ENCODE data around the gene CNKSR3.

CNKSR3 gene

DNA sequence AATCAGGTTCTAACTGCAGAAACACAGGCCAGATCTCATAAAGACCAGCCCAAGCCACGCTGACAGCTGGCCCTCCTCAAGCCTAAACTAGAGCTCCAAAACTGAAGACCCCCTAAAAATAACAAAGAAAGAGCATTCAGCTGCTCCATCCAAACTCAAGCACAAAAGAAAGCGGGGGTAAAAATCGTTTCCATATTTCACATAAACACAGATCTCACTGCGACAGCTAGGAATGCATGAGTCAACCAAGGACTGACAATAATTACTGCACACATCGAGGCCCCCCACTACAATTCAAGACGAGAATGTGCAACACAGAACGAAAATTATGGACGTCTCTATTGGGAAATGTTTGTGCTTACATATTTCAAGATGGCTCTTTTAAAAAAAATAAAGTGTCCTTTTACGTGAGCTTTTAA lies 31.1 kb downstream of the CNKSR3 start:
- no peak for DNase-seq (ENCODE audit: low read depth)

DNA sequence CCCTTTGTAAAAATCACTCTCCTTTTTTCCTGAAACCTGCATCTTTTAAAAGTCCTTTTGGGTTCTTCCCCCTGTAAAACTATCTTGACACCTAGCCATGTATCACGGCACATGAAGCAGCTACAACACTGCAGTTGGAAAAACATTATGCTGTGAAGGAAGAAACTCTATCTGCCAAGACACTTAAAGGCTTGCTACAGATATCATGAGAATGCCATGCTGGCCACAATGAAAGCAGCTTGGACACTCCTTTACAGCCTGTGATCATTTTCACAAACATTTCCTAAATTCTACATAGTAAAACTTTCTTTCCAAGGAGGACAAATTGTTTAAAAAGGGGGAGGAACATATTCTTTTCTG lies 31.8 kb downstream of the CNKSR3 start:
- no peak for DNase-seq (ENCODE audit: low read depth)

DNA sequence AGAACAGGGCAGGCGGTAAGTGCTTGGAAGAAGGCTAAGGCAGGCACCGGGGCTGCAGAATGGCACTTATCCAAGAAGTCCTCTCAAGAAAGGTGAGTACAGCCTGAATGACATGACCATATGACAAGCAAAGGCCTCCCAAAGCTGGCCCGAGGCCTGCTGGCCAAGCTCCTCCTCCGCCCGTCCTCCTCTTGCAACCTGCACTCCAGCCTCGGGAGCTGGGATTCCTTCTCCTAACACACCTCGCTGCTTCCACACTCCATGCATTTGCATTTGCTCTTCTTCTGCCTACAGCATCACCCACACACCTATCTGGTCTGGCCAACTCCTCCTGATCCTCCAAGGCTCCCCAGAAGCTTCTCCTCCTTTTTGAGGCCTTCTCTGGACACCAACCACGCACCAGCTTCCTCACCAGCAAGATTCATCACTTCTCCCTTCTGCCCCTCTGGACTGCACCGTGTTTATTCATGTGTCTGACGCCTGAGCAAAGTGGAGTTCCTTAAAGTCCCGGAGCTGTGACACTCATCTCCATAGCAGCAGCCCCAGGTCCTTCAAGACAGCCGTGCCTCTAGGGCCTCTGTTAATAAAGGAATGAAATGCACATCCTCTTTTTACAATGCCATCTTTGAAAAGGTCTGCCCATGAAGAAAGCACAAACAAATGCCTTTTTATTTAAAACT lies 32.3 kb downstream of the CNKSR3 start:
- DNase-seq (ENCODE audit: low read depth) = no peak

DNA sequence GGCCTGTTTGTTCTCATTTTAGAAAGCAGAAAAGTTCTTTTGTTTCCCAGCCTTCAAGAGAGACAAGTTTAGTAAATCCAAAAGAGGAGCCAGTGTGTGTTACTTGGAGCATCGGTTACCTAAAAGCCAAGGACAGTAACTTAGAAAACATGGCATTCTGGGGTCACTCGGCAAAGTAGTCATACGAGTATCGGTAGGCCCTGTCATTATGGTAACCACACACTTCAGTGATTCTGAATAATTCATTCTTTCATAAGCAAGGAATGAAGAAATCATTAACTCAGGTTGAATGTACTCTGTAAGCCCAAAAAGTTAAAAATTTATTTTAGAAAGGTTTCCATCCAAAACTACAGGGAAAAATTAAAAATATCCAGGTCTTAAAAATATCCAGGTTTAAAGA lies 34.0 kb downstream of the CNKSR3 start:
- DNase-seq (ENCODE audit: low read depth) = no peak

DNA sequence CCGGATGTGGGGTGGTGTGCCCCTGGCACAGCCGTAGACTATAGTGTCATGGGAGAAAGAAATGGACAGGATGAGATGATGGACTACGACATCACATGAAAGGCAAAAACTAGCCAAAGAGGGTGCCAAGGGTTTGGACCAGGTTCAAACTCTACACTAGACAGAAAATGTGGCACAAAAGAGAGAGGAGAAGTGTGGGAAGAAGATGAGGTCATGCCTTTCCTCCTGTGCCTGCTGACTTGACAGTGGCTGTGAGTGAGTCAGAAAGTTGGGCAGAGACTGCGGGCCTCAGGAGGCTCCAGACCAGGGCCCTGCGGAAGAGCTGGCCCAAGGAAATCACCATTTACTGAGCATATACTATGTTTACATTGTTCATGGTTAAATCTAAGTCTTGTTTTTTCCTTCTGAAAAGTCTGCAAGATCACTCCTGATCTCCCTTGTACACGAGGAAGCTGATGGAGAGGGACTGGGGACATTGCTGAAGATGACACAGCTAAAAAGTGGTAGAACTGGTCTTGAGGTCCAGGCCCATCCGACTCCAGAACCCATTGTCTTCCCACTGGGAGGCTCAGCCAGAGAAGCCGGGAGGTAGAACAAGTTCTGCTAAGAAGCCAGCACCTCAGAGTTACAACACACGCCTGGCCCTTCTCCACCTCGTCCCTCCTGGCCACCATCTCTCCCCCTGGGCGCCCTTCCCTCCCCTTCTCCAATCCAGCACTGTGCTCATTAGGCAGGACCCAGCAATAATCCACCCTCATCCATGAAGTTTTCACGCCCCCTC lies 35.6 kb downstream of the CNKSR3 start:
- no peak for DNase-seq (ENCODE audit: low read depth)

DNA sequence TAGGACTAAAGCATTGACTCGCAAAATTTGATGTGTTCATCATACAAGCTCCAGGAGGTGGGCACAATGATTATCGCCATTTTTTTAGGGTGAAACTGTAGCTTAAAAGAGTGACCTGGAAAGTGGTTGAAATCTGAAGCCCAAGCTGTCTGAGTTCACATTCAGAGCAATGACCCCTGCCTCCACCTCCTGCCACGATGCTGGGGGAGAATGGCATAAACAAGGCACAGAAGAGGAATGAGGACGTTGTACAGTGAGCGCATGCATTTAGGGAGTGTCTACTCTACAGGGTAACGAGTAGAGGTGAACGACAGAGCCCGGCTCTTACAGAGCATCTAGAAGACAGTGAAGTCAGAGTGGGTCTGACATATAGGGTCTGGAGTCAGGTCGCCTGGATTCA lies 37.2 kb downstream of the CNKSR3 start:
- no peak for DNase-seq (ENCODE audit: low read depth)

DNA sequence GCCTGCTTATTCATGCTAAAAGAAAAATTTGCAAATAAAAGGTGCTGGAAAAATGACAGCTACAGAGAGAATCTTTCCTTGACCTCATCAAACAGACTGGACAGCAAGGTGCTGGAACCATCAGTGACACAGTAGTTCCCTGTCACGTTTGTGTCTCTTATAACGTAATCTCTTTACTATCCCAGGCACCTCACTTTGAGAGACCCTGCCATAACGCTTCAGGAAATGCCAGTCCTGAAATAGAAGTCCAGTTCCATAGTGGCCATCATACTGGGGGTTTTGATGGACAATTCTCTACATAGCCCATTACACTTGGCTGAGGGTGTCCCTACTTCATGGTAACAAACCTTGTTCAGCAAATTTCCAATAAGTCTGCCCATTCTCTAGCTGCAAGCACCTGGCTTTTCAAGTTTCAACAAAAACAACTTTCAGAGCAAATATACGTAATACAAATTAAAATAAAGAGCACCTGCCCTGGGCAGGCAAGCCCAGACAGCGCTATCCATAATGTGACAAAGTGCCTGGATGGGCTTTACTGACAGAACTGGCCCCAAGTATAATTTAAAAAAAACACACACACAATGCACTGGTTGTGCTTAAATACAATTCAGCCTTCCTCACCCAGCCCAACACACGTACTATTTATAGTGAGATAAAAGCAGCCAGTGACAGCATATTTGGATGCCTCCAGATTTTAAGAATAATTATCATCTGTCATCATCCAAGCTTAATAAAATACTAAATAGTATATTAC lies 38.7 kb downstream of the CNKSR3 start:
- DNase-seq (ENCODE audit: low read depth) = no peak

DNA sequence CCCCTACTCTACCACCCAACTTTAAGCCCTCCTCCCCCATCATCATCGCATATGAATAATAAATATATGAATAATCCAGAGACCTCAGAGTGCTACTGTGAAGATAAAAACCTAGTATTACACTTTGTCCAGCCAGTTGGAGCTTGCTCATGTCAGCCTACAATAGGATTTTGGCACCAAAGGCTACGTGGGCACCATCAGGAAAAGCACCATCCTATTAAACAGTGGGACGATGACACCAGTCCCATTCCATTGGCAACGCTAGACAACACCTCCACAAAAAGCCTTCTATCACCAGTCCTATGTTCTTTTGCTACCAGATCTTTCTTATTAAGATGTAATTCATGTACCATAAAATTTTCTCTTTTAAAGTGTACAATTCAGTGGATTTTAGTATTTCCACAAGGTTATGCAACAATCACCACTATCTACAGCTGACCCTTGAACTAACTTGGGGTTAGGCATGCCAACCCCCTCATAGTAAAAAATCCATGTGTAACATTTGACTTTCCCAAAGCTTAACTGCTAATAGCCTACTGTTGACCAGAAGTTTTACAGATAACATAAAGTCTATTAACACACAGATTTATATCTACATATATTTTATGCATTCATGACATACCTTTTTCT lies 41.1 kb downstream of the CNKSR3 start:
- DNase-seq (ENCODE audit: low read depth) = no peak

DNA sequence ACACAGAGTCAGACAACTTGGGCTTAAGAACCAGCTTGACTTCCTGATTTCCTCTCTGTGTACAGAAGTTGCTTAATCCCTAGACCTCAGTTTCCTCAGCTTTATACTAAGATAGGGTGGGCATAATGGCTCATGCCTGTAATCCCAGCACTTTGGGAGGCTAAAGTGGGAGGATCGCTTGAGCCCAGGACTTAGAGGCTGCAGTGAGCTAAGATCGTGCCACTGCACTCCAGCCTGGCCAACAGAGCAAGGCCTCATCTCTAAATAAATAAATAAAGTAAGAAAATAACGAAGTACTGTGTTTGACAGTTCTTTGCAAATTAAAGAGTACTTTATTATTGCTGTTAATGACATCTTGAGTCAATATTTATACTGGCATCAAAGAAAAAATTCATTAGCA lies 41.7 kb downstream of the CNKSR3 start:
- no peak for DNase-seq (ENCODE audit: low read depth)

DNA sequence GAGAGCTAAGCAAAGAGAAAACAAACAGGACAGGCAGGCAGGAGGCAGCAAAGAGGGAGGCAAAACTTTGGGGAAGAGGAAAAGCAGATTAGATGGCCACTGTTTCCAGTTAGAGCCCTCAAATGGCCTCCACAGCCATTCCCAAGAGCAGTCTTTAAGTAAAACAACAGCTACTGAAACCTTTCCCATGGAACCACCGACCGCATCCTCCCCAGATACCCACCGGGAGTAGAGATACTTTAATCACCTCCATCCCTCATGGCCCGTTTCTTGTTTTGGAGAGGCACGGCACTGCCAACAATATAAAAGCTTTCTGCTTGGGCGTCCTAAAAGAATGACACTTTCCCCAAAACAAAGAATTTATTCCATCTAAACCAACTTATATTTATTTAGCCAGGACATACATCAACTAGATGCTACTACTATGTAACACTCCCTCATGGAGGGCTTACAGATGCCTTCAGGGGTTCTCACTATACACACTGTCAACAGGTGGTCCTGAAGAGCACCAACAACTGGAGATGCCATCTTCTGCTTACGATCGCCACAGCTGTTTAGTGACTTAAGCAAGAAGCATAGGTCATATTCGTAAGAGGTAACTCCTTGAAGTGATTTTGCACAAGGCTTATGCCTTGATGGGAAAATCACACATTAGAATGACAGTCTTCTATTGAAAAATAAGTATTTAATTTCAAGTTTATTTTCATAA lies 43.4 kb downstream of the CNKSR3 start:
- no peak for DNase-seq (ENCODE audit: low read depth)

DNA sequence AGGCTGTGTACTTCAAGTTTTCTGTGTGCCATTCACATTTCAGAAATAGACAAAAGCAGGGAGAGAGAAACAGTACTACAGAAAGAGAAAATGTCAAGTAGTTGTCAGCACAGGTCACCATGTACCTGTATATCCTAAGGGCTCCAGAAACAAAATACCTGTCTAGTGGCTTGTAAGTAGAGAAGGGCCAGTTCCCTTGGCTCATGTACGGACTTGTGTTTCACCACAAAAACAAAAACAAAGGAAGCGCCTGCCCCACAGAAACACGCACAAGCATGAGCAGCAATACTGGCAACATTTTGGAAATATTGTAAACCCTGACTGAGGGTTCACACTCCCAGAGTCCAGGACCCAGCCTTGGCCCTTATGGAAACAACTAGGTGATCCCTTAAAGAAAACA lies 44.3 kb downstream of the CNKSR3 start:
- no peak for DNase-seq (ENCODE audit: low read depth)

DNA sequence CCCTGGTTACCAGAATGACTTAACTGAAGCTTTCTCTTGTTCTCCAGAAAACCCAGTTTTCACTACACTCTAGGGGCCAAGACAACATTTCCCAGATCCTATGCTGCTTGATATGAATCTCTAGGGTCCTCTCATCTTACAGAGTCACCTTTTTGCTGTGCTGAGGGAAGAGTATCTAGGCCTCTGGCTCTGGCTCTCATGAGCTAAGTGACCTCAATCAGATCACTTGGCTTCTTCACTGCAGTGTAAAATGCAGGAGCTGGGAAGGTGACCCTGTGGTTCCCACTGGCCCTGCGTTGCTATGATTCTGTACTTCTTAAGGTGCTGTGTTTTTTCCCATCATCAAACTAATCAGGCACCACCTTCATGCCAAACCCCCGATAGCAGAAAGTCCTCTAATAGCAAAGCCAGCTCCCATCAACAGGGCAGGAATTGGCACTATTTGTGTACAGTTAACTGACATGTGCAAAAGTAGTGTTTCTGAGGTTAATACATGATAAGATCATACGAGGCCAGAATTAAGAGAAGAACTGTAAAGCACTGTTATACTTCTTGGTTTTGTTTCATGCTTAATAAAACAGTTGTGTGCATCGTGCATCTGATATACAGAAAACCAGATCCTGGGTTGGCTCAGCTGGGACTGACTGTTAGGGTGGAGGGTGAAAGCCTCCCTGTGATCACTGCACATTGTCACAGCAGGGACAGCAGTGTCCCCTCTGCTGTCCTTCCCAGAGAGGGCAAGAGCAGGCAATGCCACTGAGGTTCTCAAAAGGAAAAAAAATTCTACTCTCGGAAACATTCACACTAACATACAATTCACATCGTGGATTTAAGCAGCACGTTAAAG lies 46.7 kb downstream of the CNKSR3 start:
- no peak for DNase-seq (ENCODE audit: low read depth)

DNA sequence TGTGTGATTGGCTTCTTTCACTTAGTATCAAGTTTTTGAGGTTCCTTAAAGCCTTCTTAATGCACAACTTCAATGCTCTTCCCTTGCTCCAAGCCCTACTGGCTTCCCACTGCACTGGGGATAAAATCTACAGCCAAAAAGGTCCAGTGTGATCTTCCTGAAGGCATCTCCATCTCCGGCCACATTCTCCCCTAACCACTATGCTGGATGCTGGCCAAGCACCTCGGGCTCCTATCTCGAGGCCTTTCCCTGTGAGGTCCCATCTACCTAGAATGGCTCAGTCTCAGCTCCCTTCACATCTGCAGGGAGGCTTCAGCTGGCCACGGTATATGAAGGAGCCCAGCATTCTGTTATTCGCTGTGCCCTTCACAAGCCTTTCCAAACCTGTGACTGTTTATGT lies 48.1 kb downstream of the CNKSR3 start:
- no peak for DNase-seq (ENCODE audit: low read depth)

DNA sequence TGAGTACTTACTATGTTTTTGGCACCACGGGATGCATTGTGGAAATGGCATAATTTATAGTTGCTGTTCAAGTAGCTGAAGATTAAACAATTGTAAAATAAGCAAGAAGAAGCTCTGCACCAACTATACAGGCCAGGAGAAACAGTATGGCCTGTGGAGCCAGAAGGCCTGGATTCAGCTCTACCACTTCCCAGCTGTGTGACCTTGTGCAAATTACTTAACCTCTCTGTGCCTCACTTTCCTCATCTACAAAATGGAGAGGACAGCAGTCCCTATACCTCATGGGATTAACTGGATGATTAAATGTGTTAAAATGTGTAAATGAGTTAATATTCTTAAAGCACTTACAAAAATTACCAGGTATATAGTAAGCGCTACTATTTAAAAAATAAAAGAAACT lies 49.1 kb downstream of the CNKSR3 start:
- DNase-seq (ENCODE audit: low read depth) = no peak

DNA sequence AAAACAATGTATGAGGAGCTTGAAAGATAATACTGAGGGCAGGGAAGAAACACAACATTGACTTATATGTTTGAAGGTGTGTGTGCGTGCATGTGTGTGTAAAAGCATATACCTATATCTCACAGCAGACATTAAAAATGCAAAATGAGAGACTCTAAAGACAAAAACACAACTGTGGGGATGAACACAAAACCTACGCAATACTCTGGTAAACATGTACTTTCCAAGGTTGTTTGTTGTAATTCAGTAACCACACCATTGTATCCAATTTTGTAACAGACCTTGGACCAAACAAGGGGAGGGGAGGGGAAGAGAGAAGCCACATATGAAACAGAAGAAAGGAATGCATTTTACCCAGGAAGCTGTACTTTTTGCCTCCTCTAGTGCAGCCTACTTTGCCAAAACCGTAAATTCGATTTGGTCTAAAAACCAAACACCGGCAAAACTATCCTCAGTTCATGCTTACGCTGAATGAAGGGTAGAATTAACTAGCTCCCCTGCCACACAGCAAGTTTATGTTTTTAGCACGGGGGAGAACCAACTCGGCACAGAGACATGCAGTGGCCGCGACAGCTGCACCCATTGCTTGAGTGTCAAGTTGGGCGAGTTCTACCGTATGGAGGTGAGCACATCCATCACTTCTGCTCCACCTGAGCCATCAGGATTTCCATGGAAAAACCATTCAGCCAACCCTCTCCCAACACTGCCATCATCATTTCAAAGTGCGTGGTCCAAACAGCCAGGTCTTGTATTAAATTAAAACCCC lies 50.0 kb downstream of the CNKSR3 start:
- no peak for DNase-seq (ENCODE audit: low read depth)

DNA sequence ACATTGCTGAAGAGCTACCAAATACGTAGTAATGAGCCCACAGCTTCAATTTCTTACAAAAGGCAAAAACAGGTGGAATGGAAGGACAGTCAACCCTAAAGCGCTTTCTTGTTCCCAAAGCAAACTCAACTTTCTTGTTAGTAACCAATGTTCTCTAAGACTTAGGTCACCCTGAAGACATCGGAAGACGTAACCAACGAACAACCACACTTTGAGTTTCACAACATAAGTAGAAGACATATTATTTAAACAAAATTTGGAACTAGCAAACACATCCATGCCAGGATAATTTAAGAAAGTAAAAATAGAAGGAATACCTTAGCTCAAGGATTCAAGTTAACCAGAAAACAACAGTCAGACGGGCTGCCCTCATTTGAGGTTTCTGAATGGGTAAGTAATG lies 51.0 kb downstream of the CNKSR3 start:
- no peak for DNase-seq (ENCODE audit: low read depth)

DNA sequence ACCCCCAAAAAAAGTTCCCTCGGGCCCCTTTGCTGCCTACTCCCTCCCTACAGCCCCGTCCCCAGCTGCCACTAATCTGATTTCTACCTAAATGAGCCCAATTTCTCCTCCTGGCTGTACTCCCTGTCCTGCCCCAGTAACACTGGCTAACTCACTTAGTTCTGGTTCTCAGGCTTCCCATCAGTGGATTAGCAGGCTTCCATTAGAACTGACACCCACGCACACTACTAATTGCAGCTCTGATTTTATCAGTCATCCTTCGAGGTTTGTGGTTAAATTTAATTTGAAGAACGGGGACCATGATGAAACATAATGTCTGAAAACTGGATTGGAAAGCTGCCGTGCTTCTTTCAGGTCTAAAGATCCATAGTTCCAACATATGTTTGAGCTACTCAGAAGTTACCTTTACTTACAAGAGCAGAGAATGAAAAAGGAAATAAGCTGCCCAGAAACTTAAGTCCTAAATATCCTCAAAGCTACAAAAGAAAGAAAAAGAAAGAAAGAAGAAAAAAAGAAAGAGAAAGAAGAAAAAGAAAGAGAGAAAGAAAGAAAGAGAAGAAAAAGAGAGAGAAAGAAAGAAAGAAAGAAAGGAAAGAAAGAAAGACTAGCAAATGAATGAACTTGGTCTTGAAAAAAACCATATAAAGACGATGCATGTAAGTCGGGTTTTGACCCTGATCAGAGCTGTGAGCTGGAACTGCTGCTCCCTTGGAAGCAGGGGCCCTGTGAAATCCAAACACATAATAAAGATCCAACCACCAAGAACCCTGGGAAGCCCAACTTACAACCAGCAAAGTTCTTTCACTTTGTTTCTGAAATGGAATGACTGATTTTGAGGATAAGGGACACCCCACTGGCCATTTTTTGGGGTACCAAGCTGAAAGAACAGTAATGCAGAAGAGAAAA lies 51.7 kb downstream of the CNKSR3 start:
- DNase-seq (ENCODE audit: low read depth) = no peak

DNA sequence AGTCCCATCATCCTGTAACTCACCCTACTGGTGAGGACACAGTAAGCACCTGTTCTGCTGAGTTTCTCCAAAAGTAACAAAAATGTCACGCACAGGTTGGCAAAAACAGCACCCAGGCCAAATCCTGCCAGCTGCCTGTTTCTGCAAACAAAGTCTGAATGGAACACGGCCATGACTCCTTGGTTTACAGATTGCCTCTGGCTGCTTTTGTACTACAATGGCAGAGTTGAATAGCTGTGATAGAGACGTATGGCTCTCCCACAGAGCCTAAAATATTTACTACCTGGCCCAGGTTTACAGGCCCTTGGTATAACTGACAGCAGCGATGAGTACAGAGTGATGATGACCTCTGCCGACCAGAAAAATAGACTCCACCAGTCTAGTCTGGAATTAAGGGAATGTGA lies 52.6 kb downstream of the CNKSR3 start:
- no peak for DNase-seq (ENCODE audit: low read depth)

DNA sequence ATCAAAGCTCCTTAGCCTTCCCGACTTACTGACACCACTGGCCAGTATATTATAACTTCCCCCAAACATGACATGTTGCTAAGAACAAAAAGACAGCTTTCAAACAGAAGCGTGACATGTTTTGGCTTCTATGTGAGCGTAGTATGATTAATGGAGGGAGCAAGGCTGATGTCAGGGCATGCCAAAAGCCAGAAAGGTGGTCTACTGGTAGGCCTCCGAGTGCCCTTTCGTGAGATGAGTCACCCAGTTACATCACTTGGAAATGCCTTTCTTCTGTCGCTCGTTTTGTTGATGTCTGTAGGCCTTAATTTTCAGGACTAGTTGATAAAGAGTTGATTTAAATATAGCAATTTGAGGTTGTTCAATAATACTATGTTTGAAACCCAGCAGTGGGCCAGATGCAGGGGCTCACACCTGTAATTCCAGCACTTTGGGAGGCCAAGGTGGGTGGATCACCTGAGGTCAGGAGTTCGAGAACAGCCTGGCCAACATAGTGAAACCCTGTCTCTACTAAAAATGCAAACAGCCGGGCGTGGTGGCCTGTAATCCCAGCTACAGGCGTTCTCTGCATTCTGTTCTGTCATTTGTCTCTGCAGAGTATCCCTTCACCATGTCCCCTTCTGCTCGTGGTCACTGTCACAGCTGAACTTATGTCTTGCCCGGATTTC lies 53.3 kb downstream of the CNKSR3 start:
- DNase-seq (ENCODE audit: low read depth) = no peak
